Fibroblast of skin of back (primary cell): ENCODE results near the gene RUSF1. TPM values are rescaled to one million over a fixed set of nuclear protein-coding genes. Genes with fewer than 3 reads are reported as not detected.
"Not testable (repeated sequence)": the region's sequence is repeated elsewhere in the genome, so short reads cannot be mapped to it uniquely, and the experiment has no call there.

Source experiments
- DNase-seq: peaks from one replicate; pipeline ENCODE4 v3.0.0-alpha.2; 2013
- polyA plus RNA-seq, 2 experiments: library from polyadenylated mRNA; unstranded; fragments of 120-200 nt; gene quantifications; one replicate each; pipeline ENCODE4 v1.2.1, GENCODE V29; 2013; ENCODE audit not compliant: insufficient read length in 2 of 2

RUSF1 gene
- 60.3 TPM for polyA plus RNA-seq (2013, experiment 1 of 2; ENCODE audit: insufficient read length)
- polyA plus RNA-seq (2013, experiment 2 of 2; ENCODE audit: insufficient read length) = 70.8 TPM

DNA sequence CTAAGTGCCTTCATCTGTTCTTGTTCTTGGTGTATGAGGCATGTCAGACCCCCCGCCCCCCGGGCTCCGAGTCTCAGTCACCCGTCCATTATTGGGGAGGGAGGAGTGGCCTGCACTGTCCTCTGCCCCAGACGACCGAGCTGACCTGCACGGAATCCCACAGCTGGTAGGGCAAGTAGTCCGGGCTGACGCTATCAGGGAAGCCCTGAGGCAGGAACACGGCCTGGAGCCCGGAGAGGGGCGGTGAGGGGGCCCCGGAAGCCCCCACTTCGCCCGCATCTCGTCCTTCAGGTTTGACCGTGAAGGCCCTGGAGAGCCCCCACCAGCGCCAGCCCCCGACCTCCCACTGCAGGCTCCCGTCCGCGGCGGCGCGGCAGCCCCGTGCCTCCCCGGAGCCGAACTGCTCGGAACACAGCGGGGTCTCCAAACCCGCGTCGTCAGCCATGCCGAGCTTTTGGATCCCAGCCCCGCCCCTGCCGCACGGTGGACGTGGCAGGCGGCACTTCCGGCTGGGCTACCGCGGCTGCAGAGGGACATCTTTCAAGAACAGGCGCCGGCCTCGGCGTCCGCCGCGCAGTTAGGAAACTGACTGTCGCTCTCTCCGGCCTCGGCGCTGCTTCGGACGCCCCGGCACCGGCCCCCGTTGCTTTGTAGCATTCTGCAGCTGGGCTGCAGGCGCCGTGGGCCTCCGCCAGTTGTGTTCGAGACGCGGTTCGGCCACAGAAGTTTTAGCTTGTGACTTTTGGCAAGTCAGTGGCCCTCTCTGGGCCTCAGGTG is at the start of gene RUSF1:
TSS of gene RUSF1 (minus strand) at position 463 of the 777 bp plus-strand sequence. CDS start at position 445, 18 bp downstream.
- DNase-seq = peak; percentile 91

DNA sequence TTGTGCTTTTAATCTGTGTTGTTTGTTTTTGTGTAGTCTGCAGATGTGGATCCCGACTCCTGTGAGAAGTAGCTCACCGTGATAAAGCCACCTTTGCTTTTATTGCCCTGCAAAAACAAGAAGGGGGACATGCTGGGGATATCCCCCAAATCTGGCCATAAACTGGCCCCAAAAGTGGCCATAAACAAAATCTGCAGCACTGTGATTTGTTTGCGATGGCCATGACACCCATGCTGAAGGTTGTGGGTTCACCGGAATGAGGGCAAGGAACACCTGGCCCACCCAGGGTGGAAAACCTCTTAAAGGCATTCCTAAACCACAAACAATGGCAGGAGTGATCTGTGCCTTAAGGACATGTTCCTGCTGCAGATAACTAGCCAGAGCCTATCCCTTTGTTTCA is 34.6 kb upstream of the RUSF1 start:
- no peak for DNase-seq

DNA sequence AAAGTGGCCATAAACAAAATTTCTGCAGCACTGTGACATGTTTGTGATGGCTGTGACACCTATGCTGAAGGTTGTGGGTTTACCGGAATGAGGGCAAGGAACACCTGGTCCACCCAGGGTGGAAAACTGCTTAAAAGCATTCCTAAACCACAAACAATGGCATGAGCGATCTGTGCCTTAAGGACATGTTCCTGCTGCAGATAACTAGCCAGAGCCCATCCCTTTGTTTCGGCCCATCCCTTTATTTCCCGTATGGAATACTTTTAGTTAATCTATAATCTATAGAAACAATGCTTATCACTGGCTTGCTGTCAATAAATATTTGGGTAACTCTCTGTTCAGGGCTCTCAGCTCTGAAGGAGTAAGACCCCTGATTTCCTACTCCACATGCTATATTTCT is 31.6 kb upstream of the RUSF1 start:
- DNase-seq = not testable (repeated sequence)

- not testable (repeated sequence) for DNase-seq
These were observed 30.0 kb upstream of the RUSF1 start for GRCh38 chr16:31538243-31538598.

DNA sequence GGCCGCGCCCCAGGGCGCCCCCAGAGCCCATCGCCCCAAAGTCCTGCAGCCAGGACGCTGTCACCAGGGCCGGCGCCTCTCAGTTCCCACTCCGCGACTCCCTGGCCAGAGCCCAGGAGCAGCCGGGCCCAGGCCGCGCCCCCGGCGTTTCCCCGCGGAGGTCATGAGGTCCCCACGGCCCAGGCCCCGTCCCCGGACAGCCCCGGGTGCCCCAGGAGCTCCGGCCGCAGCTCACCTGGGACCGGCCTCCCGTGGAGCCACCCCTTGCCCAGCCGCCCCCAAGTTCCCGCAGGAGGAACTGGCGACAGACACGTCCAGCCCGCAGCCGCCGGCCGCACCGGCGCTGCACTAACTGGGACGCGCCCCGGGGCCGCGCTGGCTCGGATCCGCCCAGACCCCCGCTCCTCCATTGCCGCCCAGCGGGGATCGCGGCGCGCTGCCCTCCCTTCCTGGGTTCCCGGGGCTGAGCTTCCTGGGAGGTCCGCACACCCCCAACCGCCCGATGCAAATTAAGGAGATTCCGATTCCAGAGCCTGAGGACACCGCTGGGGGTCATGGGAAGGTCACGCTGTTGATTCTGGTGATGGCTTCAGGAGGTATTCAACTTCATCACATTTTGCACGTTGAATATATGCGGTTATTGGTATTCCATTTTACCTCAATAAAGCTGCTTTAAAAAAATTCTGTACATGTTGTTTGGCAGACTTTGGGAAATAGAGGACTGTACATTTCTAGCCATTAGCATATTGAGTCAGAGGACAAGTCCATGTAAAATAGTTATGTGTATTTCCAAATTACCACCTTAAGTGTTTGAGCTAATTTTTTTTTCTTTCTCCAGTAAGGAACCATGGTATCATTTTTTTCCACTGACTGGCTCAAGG is 29.4 kb upstream of the RUSF1 start:
- peak; percentile 9 for DNase-seq

DNA sequence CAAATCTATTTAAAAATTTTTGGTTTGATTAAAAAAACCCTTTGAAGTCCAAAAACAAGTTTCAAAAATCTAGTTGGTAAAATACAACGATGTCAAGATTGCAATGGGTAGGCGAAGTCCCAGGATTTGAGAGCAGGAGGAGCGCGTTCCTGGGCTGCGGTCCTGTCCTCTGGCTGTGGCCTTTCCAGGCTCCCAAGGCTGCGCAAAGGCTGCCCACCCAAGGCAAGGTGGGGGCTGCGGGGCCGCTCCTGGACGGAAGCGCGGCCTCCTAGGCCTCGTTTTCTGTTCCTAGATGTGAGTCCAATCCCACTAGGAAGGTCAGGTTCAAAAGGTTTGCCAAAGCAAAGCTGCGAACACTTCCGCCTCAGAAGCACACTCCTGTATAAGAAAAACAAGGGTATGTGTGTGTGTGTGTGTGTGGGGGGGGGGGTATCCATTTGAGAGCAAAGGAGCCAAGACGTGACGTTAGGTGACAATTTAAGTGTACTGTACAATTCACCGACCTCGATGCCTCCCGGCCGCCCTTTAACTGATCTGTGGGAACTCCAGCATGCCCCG is 28.7 kb upstream of the RUSF1 start:
- DNase-seq = no peak

DNA sequence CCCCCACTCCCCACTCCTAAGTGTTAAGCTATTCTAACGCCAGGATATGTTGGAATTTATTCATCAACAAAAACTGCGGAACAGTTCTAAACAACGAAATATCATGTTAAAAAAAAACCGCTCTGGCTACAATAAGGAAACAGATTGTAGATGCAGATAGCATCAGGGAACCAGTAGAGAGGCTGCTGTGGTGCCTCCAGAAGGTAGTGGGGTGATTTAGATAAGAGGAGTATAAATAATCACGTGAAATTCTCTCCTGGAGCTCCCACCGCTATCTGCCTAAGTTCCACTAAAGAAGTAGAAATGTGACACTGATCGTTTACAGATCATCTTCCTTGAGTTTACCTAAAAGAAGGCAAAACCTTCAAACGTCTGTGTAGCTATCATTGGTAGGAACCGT is 27.5 kb upstream of the RUSF1 start:
- no peak for DNase-seq

DNA sequence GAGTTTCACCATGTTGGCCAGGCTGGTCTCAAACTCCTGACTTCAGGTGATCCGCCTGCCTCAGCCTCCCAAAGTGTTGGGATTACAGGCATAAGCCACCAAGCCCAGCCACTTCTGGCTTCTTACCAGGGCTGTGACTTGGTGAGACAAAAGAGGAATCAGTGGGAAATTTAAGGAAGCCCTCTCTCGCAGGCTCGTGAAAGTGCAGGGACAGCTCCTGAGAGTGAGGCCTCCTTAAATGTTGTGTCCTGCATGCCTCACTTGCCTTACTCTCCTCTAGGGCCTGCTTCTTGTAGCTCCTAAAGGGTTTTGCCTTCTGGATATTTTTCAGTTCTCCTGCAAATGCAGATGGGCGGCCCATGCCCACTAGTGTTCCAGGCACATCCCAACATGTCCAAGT is 24.7 kb upstream of the RUSF1 start:
- no peak for DNase-seq

- DNase-seq = no peak
These were observed 23.9 kb upstream of the RUSF1 start for GRCh38 chr16:31532120-31532519.

DNA sequence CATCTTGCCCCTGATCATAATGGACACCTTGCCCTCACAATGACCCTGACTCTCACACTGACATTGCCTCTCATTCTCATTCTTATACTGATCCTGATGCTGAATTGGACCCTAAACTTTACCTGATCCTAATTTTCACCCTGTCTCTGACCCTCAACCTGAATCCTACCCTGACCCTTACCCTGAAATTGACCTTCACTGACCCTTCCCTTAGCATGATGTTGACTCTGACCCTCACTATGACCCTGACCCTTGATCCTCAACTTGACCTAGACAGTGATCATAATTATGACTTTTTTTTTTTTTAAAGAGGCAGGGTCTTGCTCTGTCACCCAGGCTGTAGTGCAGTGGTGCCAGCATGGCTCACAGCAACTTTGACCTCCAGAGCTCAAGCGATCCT is 22.9 kb upstream of the RUSF1 start:
- DNase-seq = no peak

DNA sequence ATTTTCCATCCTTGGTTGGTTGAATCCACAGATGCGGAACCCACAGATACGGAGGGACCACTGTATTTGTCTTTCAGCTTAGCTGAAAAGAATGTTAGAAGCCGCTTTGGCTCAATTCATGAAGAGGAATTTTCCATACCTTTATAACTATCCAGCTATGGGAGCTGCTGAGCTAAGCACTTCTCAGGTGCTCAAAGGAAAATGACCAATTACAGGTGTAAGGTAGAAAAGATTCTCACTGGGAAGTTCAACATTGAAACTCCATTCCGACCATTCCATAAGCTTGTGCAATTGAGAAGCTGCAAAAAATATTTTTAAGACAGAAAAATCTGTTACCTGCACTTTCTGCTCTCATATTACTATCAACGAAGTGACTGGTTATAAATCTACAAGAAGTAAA is 22.2 kb upstream of the RUSF1 start:
- DNase-seq = no peak

GRCh38 chr16:31529937-31530312 is 21.7 kb upstream of the RUSF1 start:
- no peak for DNase-seq

GRCh38 chr16:31529108-31529936 is 21.1 kb upstream of the RUSF1 start:
- DNase-seq = peak; percentile 58

DNA sequence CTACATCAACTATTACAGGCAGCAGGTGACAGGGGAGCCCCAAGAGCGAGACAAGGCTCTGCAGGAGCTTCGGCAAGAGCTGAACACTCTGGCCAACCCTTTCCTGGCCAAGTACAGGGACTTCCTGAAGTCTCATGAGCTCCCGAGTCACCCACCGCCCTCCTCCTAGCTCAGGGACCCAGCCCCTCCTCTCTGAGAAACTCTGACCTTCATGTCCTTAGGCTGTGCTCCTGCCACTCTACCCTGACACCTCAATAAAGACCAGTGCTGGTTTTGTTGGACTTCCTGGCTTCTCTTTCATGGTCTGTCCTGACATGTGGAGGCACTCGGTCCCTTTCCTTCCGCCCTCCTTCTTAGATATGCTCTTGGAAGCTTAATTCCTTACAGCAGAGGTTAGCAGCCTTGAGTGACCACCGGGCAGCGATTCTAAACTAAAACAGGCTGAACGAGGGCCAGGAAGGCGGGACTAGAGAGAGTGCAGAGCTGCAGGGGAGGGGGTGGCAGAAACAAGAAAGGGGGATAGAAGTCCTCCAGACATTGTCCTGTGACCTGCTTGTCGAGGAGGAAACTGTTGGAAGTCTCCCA is 20.4 kb upstream of the RUSF1 start:
- DNase-seq = no peak

GRCh38 chr16:31527734-31528274 is 19.6 kb upstream of the RUSF1 start, which contains the start of gene AHSP:
TSS of gene AHSP (plus strand) at chr16:31527900. CDS start at chr16:31528140, 240 bp downstream.
- no peak for DNase-seq

- DNase-seq = no peak
These were observed 16.9 kb upstream of the RUSF1 start for GRCh38 chr16:31525113-31525512.

- DNase-seq = not testable (repeated sequence)
These were observed 15.6 kb upstream of the RUSF1 start for GRCh38 chr16:31523768-31524167.

GRCh38 chr16:31522071-31522470 is 13.9 kb upstream of the RUSF1 start:
- DNase-seq = no peak

DNA sequence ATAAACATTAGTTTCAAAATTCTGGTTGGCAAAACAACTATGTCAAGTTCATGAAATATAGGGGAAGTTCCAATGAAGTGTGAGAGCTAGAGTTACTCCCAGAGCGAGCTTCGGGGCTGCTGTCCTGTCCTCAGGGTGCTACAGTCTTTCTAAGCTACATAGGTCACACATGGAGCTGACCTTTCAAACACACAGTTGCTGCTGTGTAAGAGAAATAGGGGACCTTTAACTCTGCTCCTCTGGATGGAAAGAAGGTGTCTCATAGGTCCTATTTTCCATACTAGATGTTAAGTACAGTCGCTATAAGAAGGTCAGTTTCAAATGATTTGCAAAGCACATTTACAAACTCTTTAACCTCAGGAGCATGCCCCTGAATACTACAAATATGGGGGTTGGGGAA is 13.2 kb upstream of the RUSF1 start:
- no peak for DNase-seq

DNA sequence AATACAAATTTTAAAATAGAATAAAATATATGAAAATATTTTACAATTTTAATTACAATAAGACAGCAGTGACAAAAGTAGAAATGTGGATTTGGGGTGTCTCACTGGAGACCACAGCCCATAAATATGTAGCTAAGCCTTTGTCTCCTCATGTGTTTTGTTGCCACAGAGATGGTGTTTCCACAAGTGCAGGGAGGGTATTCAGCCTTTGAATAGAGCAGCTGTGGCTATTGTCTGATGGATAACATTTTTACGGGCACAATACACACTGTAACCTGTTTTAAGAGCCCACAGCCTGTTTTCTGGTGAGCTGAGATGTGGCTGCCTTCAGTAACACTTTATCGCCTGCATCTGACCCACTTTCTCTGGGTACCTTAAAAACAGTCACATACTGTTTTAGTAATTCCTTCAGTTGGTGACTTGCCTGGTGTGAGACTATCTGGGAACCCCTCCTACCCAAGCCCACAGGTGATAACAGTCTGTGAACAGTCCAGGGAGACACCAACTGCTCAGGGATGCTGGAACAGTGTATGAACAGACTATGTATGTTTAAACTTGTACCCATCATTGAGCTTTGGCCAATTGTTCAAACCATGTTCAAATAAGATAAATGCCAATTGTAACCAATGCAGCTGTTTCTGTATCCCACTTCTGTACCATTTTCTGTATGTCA is 11.7 kb upstream of the RUSF1 start:
- no peak for DNase-seq

- DNase-seq = no peak
These were observed 9.7 kb upstream of the RUSF1 start for GRCh38 chr16:31517800-31518402.
